Gastrocnemius medialis (tissue), 4 donors: ENCODE data around the gene CDH20.

Source experiments
- CTCF ChIP-seq, 5 experiments: fragments of 450-650 bp in 3 of 5; fragments of 200-600 bp in 2 of 5; sonication (generic) in 2 of 5; IDR thresholded peaks in 4 of 5; conservative IDR thresholded peaks in 1 of 5; 1 replicate in 4 of 5; 2 replicates in 1 of 5; pipeline ENCODE4 v1.5.1; 2016 to 2019; ENCODE audit warnings: antibody characterized with exemption in 5 of 5, mild to moderate bottlenecking in 3 of 5, moderate library complexity in 3 of 5
- POLR2A ChIP-seq, 2 donors: fragments of 450-650 bp; IDR thresholded peaks; one replicate each; pipeline ENCODE4 v1.6.1; 2017; ENCODE audit warnings: antibody characterized with exemption in 2 of 2, mild to moderate bottlenecking in 2 of 2, moderate library complexity in 2 of 2

DNA sequence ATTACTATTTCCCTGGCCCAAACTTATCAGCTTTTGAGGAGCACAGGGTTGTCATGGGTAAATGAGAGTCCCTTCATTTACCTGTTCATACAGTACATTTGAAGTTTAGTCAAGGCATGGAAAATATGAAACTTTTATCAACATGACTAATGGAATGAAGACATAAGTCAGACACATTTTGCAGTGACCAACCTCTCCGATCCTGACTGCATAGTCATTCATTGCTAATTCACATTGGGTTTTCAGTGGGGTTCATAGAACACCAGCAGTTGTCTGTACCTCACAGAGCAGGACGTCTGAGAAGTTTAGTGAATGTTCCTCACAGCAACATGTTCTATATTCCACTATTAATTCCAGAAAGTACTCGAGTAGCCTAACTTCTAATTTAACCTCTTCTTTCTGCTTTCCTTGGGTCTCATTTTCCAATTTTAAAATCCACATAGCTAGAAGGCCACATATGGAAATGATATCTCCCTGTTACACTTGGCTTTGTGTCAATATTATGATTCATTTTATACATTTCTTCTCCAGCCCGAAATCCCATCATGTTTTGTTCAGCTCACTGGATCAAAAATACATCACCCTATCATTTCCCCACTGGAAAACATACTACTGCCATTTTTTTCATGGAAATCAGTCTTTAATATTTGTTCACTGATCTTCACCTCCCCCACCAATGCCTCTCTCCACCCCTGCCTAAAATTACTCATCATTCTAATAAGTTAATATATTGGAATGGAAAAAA lies 65.9 kb downstream of the CDH20 start:
- TF ChIP-seq CTCF (IDR thresholded peaks at IDR 0.05 in 4 of 5, conservative IDR thresholded peaks at IDR 0.05 in 1 of 5) (no peak), POLR2A (IDR thresholded peaks at IDR 0.05) (no peak)
